Panc1 (cell line): ENCODE results near the gene CD300LG. TPM values are rescaled to one million over a fixed set of nuclear protein-coding genes. Genes with fewer than 3 reads are reported as not detected.
"Not testable (repeated sequence)": the region's sequence is repeated elsewhere in the genome, so short reads cannot be mapped to it uniquely, and the experiment has no call there.

Experiments
- ATAC-seq: fragments of 200-7000 bp; cut with Tn5 transposase; 2 replicates; pipeline ENCODE4 v1.9.1; 2020; ENCODE audit warnings: mild to moderate bottlenecking, moderate library complexity
- BruUV-seq: library from RNA; stranded (reverse); fragments of 400-500 nt; replicated peaks from 2 replicates; lab custom pipeline; 2021; lab: Mats Ljungman, UMichigan
- CTCF ChIA-PET: fragments of 300-600 bp; sonication (Branson Sonifier 250); formaldehyde crosslinking; loops from one replicate; lab custom pipeline; 2022; ENCODE audit warnings: antibody characterized with exemption; lab: Charles Lee
- POLR2A ChIA-PET: fragments of 300-600 bp; sonication (Branson Sonifier 250); formaldehyde crosslinking; loops from one replicate; lab custom pipeline; 2022; ENCODE audit warnings: antibody characterized with exemption; lab: Charles Lee
- DNase-seq: peaks from one replicate; pipeline ENCODE4 v3.0.0-alpha.2; 2010; ENCODE audit warnings: low read depth, low spot score
- H3K27ac ChIP-seq: 2 replicates; pipeline ENCODE4 v1.5.1; 2011; ENCODE audit warnings: mild to moderate bottlenecking, low read length, inconsistent platforms
- H3K27me3 ChIP-seq: fragments of 200-500 bp; sonication (Bioruptor generic); 2 replicates; pipeline ENCODE4 v1.6.0; 2014; ENCODE audit warnings: low read length, inconsistent platforms; ENCODE audit not compliant: control insufficient read depth, insufficient read depth
- H3K36me3 ChIP-seq: fragments of 200-500 bp; sonication (Bioruptor generic); 2 replicates; pipeline ENCODE4 v1.5.1; 2014; ENCODE audit warnings: inconsistent platforms, mild to moderate bottlenecking, low read length, moderate library complexity; ENCODE audit not compliant: control insufficient read depth, insufficient read depth
- H3K4me1 ChIP-seq: 2 replicates; pipeline ENCODE4 v1.5.1; 2011; ENCODE audit warnings: inconsistent platforms, mild to moderate bottlenecking, low read length, moderate library complexity; ENCODE audit not compliant: control insufficient read depth, insufficient read depth
- H3K4me3 ChIP-seq, 2 experiments: 2 replicates each; pipeline ENCODE4 v1.5.1; 2011 to 2012; ENCODE audit warnings: low read depth in 2 of 2, low read length in 2 of 2, mild to moderate bottlenecking in 2 of 2, inconsistent platforms in 1 of 2, moderate library complexity in 1 of 2
- H3K9me3 ChIP-seq: fragments of 200-500 bp; sonication (Bioruptor generic); 2 replicates; pipeline ENCODE4 v1.5.1; 2014; ENCODE audit warnings: low read depth, mild to moderate bottlenecking, inconsistent platforms, low read length, moderate library complexity; ENCODE audit not compliant: control insufficient read depth, insufficient read depth
- POLR2AphosphoS5 ChIP-seq: IDR thresholded peaks from 2 replicates; pipeline ENCODE4 v1.6.1; 2012; ENCODE audit warnings: mild to moderate bottlenecking, low read depth, low read length, moderate library complexity
- TCF7L2 ChIP-seq: IDR thresholded peaks from 2 replicates; pipeline ENCODE4 v1.6.1; 2011; ENCODE audit warnings: mild to moderate bottlenecking, low read depth, low read length, inconsistent platforms
- in situ Hi-C: cut with HindIII; loops from 2 replicates; pipeline ENCODE4 v1.10.0; 2016; ENCODE audit warnings: low sequenced_read_pairs, low pct_unique_long_range_greater_than_20kb
- intact Hi-C: fragments of 100-400 bp; cut with micrococcal nuclease; formaldehyde crosslinking; loops from one replicate; pipeline ENCODE4 v1.10.0; 2022; ENCODE audit not compliant: unreplicated experiment
- total RNA-seq: library from RNA; stranded (reverse); gene quantifications from one replicate; pipeline ENCODE4 v1.2.1, GENCODE V29; 2021; ENCODE audit not compliant: unreplicated experiment
- TF ChIP-seq, protein P1 (sequence below): fragments of 450-650 bp; IDR thresholded peaks from 2 replicates; pipeline ENCODE4 v1.5.1; 2017; ENCODE audit warnings: mild to moderate bottlenecking

The CD300LG gene
- total RNA-seq, 1 experiment from 2014 or later = not detected

DNA sequence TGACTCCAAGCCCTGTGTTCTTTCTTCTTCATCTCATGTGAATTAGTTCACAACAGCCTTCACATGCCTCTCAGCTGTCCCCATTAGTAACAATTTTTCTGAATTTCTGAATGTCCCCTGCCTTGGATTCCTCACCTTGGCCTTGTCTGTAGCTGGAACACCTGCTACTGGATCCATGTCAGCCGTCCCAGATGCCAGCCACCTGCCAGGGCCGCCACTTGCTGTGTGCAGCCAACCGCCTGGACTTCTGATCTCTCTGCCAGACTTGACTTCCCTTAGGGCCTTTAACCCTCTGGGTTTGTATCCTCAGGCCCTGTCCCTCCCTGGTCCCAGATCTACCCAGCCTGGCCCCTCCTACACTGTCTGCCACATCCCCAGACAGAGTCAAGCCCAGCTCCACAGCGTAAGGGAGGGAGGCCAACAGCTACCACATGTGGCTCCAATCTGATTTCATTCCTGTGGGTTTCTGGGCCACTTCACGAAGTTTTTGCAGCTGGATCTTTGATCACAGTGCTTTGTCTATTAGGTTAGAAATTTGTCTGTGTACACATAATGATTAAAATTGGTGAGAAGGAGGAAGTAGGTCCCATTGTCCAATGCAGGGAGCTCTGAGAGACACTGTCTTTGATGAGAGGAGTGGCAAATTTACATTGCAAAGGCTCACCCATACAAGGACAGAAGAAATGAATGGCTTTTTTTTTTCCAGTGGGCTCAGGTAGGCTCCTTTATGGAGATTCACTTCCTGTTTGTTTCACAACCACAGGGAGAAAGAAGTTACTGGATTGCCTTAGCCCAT is 45.1 kb downstream of the CD300LG start:
- in situ Hi-C loops (no loop called here), intact Hi-C loops (no loop called here)
- ATAC-seq (no peak), DNase-seq (no peak)
- Histone ChIP-seq H3K9me3 (no peaks in the 10 kb centered on the region), H3K4me1 (no peaks in the 10 kb centered on the region), H3K27me3 (no peaks in the 10 kb centered on the region), H3K27ac (no peak overlapping the region), H3K36me3 (no peaks in the 10 kb centered on the region), H3K4me3 (no peak overlapping the region)
- no peak for TF ChIP-seq TCF7L2
- no peak for TF ChIP-seq POLR2AphosphoS5
- TF ChIP-seq, protein P1, sequence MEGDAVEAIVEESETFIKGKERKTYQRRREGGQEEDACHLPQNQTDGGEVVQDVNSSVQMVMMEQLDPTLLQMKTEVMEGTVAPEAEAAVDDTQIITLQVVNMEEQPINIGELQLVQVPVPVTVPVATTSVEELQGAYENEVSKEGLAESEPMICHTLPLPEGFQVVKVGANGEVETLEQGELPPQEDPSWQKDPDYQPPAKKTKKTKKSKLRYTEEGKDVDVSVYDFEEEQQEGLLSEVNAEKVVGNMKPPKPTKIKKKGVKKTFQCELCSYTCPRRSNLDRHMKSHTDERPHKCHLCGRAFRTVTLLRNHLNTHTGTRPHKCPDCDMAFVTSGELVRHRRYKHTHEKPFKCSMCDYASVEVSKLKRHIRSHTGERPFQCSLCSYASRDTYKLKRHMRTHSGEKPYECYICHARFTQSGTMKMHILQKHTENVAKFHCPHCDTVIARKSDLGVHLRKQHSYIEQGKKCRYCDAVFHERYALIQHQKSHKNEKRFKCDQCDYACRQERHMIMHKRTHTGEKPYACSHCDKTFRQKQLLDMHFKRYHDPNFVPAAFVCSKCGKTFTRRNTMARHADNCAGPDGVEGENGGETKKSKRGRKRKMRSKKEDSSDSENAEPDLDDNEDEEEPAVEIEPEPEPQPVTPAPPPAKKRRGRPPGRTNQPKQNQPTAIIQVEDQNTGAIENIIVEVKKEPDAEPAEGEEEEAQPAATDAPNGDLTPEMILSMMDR = no peak
- no TSS peak for BruUV-seq
- CTCF ChIA-PET = interaction anchor here (0.7 kb wide), 1 partner anchor 46 kb away, joined by 3 read pairs; no protein-coding TSS in a partner anchor
- POLR2A ChIA-PET = no interaction called here

DNA sequence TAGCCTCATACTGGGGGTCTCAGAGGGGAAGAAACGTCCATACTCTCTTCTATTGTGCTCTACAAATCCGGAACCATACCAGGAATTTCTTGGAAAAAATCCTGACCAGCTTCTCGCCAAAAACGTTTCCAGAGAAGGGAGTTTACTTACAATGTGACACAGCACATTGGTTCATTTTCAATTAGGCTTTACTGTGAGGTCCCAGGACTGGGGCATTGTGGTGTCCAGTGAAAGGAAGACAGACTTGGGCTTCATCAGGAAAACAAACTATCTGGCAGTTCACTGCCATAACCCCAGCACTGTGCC is 45.6 kb downstream of the CD300LG start:
- BruUV-seq = no TSS peak

DNA sequence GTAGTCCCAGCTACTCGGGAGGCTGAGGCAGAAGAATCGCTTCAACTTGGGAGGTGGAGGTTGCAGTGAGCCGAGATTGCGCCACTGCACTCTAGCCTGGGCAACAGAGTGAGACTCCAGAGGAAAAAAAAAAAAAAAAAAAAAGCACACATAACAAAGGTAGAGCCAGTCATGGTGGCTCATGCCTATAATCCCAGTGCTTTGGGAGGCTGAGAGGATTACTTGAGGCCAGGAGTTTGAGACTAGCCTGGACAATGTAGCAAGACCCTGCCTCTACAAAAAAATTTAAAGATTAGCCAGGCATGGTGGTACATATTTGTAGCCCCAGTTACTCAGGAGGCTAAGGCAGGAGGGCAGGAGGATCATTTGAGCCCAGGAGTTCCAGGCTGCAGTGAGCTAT is 47.5 kb downstream of the CD300LG start:
- H3K4me1 ChIP-seq, H3K27me3 ChIP-seq, in situ Hi-C loops, H3K27ac ChIP-seq, H3K4me3 ChIP-seq, POLR2A ChIA-PET, H3K36me3 ChIP-seq, DNase-seq, ATAC-seq, BruUV-seq, intact Hi-C loops, H3K9me3 ChIP-seq: not testable (repeated sequence)
- CTCF ChIA-PET = interaction anchor here (0.7 kb wide), 1 partner anchor 10 kb away, joined by 7 read pairs; no protein-coding TSS in a partner anchor

More for the DNA sequence above, 45.6 kb downstream of the CD300LG start:
- Histone ChIP-seq H3K27ac (no peak overlapping the region), H3K27me3 (no peaks in the 10 kb centered on the region), H3K36me3 (no peaks in the 10 kb centered on the region), H3K4me1 (no peaks in the 10 kb centered on the region), H3K4me3 (no peak overlapping the region), H3K9me3 (no peaks in the 10 kb centered on the region)
- ATAC-seq (no peak), DNase-seq (no peak)
- ChIA-PET CTCF (interaction anchor here (0.7 kb wide), 1 partner anchor 47 kb away, joined by 3 read pairs; no protein-coding TSS in a partner anchor), POLR2A (no interaction called here)
- intact Hi-C loops (no loop called here), in situ Hi-C loops (no loop called here)
- TF ChIP-seq, protein P1 = no peak
